K562 (cell line): Measurements from ENCODE around the gene CRABP2. TPM values are rescaled to one million over a fixed set of nuclear protein-coding genes. Genes with fewer than 3 reads are reported as not detected.

Source experiments
- ADNP ChIP-seq: fragments of 200-800 bp; sonication (Bioruptor generic); IDR thresholded peaks from 2 replicates; pipeline ENCODE4 v1.6.1; 2016; ENCODE audit warnings: missing genetic modification characterization, missing compliant biosample characterization
- BRD9 ChIP-seq: fragments of 450-650 bp; IDR thresholded peaks from 2 replicates; pipeline ENCODE4 v1.6.1; 2018; ENCODE audit warnings: low read depth; ENCODE audit not compliant: partially characterized antibody
- ETV1 ChIP-seq: fragments of 450-650 bp; conservative IDR thresholded peaks from 2 replicates; pipeline ENCODE4 v1.6.1; 2016; ENCODE audit warnings: missing genetic modification characterization, control low read depth, low read depth, missing compliant biosample characterization
- MEF2A ChIP-seq: IDR thresholded peaks from 2 replicates; pipeline ENCODE4 v1.6.1; 2011; ENCODE audit warnings: low read depth, mild to moderate bottlenecking, low read length, moderate library complexity; ENCODE audit not compliant: control insufficient read depth
- MTA3 ChIP-seq: fragments of 450-650 bp; formaldehyde crosslinking; IDR thresholded peaks from 2 replicates; pipeline ENCODE4 v1.6.1; 2017; ENCODE audit warnings: mild to moderate bottlenecking, borderline replicate concordance
- PCBP1 ChIP-seq: fragments of 200-400 bp; formaldehyde crosslinking; IDR thresholded peaks from 2 replicates; pipeline ENCODE4 v1.6.1; 2018; ENCODE audit warnings: mild to moderate bottlenecking, low read depth, low read length; ENCODE audit not compliant: poor library complexity, severe bottlenecking
- RREB1 ChIP-seq: fragments of 250-450 bp; sonication (Bioruptor Pico); IDR thresholded peaks from 2 replicates; pipeline ENCODE4 v1.4.0; 2020
- SMAD4 ChIP-seq: fragments of 250-450 bp; sonication (Bioruptor Pico); conservative IDR thresholded peaks from 2 replicates; pipeline ENCODE4 v1.8.0; 2021; ENCODE audit warnings: inconsistent platforms, mild to moderate bottlenecking, moderate library complexity
- SUPT5H ChIP-seq: fragments of 450-650 bp; IDR thresholded peaks from 2 replicates; pipeline ENCODE4 v1.6.1; 2016
- TBP ChIP-seq: optimal IDR thresholded peaks from 2 replicates; pipeline ENCODE3; 2011; ENCODE audit warnings: low read depth, low read length, improper control_type of control experiment
- TEAD2 ChIP-seq: fragments of 450-650 bp; IDR thresholded peaks from 2 replicates; pipeline ENCODE4 v1.6.1; 2016; ENCODE audit warnings: missing genetic modification characterization, control low read depth, missing compliant biosample characterization
- ZFX ChIP-seq: sonication (generic); formaldehyde crosslinking; IDR thresholded peaks from 2 replicates; pipeline ENCODE4 v1.8.0; 2022; ENCODE audit warnings: mild to moderate bottlenecking, missing genetic modification reagents, moderate library complexity
- ZNF766 ChIP-seq: fragments of 200-800 bp; sonication (Bioruptor generic); conservative IDR thresholded peaks from 2 replicates; pipeline ENCODE4 v1.6.1; 2016; ENCODE audit warnings: missing genetic modification characterization, missing compliant biosample characterization
- ZNF79 ChIP-seq: fragments of 250-450 bp; sonication (Bioruptor Pico); IDR thresholded peaks from 2 replicates; pipeline ENCODE4 v1.4.0; 2020; ENCODE audit warnings: low read depth, mild to moderate bottlenecking, moderate library complexity
- ZSCAN32 ChIP-seq: fragments of 450-650 bp; formaldehyde crosslinking; IDR thresholded peaks from 2 replicates; pipeline ENCODE4 v1.4.0; 2020; ENCODE audit warnings: mild to moderate bottlenecking, moderate library complexity
- polyA plus RNA-seq, 8 experiments: library from polyadenylated mRNA; depleted of rRNA in 4 of 8; stranded (reverse) in 5 of 8; unstranded in 3 of 8; fragments of >200 nt; fragmentation: Nextera tagmentation in 2 of 8; fragmentation: Illumina TruSeq in 1 of 8; extraction: Ambion mirVana in 2 of 8; extraction: Trizol in 1 of 8; gene quantifications; 2 replicates each; pipeline versions ENCODE4 v1.2.1 to v1.2.3, GENCODE V29; 2011 to 2014; ENCODE audit warnings: inconsistent platforms in 1 of 8, missing spikeins in 1 of 8
- total RNA-seq, 7 experiments: library from RNA; depleted of rRNA in 6 of 7; stranded (reverse); fragments of >200 nt in 6 of 7; fragmentation: Illumina TruSeq in 2 of 7; extraction: Trizol in 2 of 7; gene quantifications; 2 replicates each; pipeline versions ENCODE4 v1.2.1 to v1.2.3, GENCODE V29; 2011 to 2021; ENCODE audit warnings: low replicate concordance in 1 of 7
- TF ChIP-seq, protein P1 (sequence below): sonication (generic); formaldehyde crosslinking; IDR thresholded peaks from 2 replicates; pipeline ENCODE4 v1.8.1; 2023; ENCODE audit warnings: mild to moderate bottlenecking, missing genetic modification reagents
- TF ChIP-seq, protein P2 (sequence below): fragments of 450-650 bp; conservative IDR thresholded peaks from 2 replicates; pipeline ENCODE4 v1.6.1; 2016; ENCODE audit warnings: missing genetic modification characterization, low read depth, mild to moderate bottlenecking, control low read depth, missing compliant biosample characterization

The CRABP2 gene
- total and polyA plus RNA-seq, 9 of the 15 experiments (the other 6 are each of a cell fraction or from before 2014, with no cell fraction given) = 0.30 to 2.5 (median 0.82) TPM

DNA sequence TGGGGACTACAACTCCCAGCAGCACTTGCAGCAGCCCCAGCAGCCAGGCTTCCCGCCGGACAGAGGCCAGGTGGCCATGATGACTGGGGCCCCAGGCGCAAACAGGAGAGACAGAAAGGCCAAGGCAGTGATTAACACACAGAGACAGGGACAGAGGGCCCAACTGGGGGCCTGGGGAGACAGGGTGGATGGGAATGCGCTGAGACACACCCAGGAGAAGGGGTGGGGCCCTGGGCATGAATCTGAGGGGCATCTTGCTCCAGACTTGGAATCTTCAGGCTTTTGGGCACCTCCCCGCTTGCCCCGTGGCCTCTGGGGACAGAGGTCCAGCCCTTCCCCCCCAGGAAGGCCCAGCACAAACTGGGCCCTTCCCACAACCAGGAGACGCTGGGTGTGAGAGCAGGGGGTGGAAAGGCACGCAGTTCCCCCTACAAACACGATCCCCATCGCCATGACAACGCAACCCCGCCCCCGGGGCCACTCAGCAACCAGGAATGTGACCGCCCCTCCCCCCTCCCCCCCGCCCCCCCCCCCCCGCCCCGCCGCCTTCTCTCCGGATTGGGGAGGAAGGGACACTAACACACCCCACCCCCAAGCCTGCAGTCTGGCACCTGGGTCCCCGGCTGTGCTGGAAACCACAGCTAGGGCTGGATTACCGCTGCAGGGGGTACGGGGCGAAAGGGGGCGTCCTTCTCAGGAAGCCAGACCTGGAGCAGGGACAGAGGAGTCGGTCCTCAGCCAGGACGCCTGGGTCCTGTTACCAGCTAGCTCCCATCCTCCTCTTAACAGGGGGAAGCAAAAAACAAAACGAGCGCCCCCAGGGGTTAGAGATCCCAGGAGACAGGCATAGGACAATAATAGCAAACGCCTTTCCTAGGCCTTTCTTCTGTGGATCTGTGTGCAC, 41.6 kb upstream of the CRABP2 start (continued):
- TF ChIP-seq RREB1 (CRISPR knock-in tag) (no peak), SMAD4 (CRISPR knock-in tag) (no peak), ZSCAN32 (no peak), ZNF766 (CRISPR knock-in tag) (no peak), ZNF79 (CRISPR knock-in tag) (no peak), ADNP (no peak), TBP (no peak), ETV1 (tag) (no peak), ZFX (CRISPR knock-in tag) (peak; percentile 44; the same call in 1 of the 2 replicates), SUPT5H (peak; percentile 53), MEF2A (no peak), MTA3 (no peak), BRD9 (no peak), PCBP1 (peak; percentile 99), TEAD2 (tag) (0 out of 2 replicates have a peak, but pooled peaks have one; percentile 11)
- TF ChIP-seq, protein P1, sequence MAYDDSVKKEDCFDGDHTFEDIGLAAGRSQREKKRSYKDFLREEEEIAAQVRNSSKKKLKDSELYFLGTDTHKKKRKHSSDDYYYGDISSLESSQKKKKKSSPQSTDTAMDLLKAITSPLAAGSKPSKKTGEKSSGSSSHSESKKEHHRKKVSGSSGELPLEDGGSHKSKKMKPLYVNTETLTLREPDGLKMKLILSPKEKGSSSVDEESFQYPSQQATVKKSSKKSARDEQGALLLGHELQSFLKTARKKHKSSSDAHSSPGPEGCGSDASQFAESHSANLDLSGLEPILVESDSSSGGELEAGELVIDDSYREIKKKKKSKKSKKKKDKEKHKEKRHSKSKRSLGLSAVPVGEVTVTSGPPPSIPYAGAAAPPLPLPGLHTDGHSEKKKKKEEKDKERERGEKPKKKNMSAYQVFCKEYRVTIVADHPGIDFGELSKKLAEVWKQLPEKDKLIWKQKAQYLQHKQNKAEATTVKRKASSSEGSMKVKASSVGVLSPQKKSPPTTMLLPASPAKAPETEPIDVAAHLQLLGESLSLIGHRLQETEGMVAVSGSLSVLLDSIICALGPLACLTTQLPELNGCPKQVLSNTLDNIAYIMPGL (CRISPR knock-in tag) = no peak
- TF ChIP-seq, protein P2, sequence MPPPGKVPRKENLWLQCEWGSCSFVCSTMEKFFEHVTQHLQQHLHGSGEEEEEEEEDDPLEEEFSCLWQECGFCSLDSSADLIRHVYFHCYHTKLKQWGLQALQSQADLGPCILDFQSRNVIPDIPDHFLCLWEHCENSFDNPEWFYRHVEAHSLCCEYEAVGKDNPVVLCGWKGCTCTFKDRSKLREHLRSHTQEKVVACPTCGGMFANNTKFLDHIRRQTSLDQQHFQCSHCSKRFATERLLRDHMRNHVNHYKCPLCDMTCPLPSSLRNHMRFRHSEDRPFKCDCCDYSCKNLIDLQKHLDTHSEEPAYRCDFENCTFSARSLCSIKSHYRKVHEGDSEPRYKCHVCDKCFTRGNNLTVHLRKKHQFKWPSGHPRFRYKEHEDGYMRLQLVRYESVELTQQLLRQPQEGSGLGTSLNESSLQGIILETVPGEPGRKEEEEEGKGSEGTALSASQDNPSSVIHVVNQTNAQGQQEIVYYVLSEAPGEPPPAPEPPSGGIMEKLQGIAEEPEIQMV (tag) = no peak
